HepG2 (cell line): ENCODE data around the gene SMYD4. TPM values are rescaled to one million over a fixed set of nuclear protein-coding genes. Genes with fewer than 3 reads are reported as not detected.

Experiments used
- AHDC1 ChIP-seq: sonication (generic); formaldehyde crosslinking; IDR thresholded peaks from 2 replicates; pipeline ENCODE4 v1.5.1; 2020; ENCODE audit warnings: mild to moderate bottlenecking, missing genetic modification reagents, borderline replicate concordance
- DPF2 ChIP-seq: sonication (generic); formaldehyde crosslinking; IDR thresholded peaks from 2 replicates; pipeline ENCODE4 v1.4.0; 2020; ENCODE audit warnings: mild to moderate bottlenecking, low read depth, missing genetic modification reagents, borderline replicate concordance
- EED ChIP-seq: sonication (generic); formaldehyde crosslinking; IDR thresholded peaks from 2 replicates; pipeline ENCODE4 v1.5.0; 2020; ENCODE audit warnings: mild to moderate bottlenecking, missing genetic modification reagents
- FOXM1 ChIP-seq: sonication (generic); formaldehyde crosslinking; IDR thresholded peaks from 2 replicates; pipeline ENCODE4 v1.5.0; 2020; ENCODE audit warnings: missing genetic modification reagents
- HMG20B ChIP-seq: conservative IDR thresholded peaks from 2 replicates; pipeline ENCODE4 v1.6.1; 2016; ENCODE audit warnings: missing genetic modification reagents, missing compliant biosample characterization
- HOXA3 ChIP-seq: sonication (generic); formaldehyde crosslinking; IDR thresholded peaks from 2 replicates; pipeline ENCODE4 v1.5.0; 2020; ENCODE audit warnings: missing genetic modification reagents
- KAT2B ChIP-seq: fragments of 150-350 bp; IDR thresholded peaks from 2 replicates; pipeline ENCODE4 v1.6.1; 2014; ENCODE audit warnings: low read depth, low read length, borderline replicate concordance
- KLF16 ChIP-seq, 2 experiments: sonication (generic) in 1 of 2; formaldehyde crosslinking in 1 of 2; IDR thresholded peaks; 2 replicates each; pipeline versions ENCODE4 v1.6.1 to v1.8.0; 2016 to 2023; ENCODE audit warnings: missing genetic modification reagents in 2 of 2, missing compliant biosample characterization in 1 of 2
- PREB ChIP-seq: sonication (generic); formaldehyde crosslinking; IDR thresholded peaks from 2 replicates; pipeline ENCODE4 v1.4.0; 2020; ENCODE audit warnings: missing genetic modification reagents
- SP5 ChIP-seq: IDR thresholded peaks from 2 replicates; pipeline ENCODE4 v1.6.1; 2016; ENCODE audit warnings: low read depth, borderline replicate concordance
- STAT6 ChIP-seq: sonication (generic); formaldehyde crosslinking; IDR thresholded peaks from 2 replicates; pipeline ENCODE4 v1.4.0; 2020; ENCODE audit warnings: missing genetic modification reagents, mild to moderate bottlenecking, borderline replicate concordance
- TAF15 ChIP-seq: fragments of 200-400 bp; formaldehyde crosslinking; IDR thresholded peaks from one replicate; pipeline ENCODE4 v1.6.1; 2018; ENCODE audit warnings: mild to moderate bottlenecking, low read depth, low read length; ENCODE audit not compliant: poor library complexity, severe bottlenecking
- ZMYM3 ChIP-seq: sonication (generic); formaldehyde crosslinking; IDR thresholded peaks from 2 replicates; pipeline ENCODE4 v1.5.1; 2020; ENCODE audit warnings: mild to moderate bottlenecking, missing genetic modification reagents
- ZNF121 ChIP-seq: sonication (generic); formaldehyde crosslinking; IDR thresholded peaks from 2 replicates; pipeline ENCODE4 v1.5.0; 2020; ENCODE audit warnings: mild to moderate bottlenecking, missing genetic modification reagents
- ZNF335 ChIP-seq: sonication (generic); formaldehyde crosslinking; IDR thresholded peaks from 2 replicates; pipeline ENCODE4 v1.4.0; 2020; ENCODE audit warnings: missing genetic modification reagents
- ZNF703 ChIP-seq: sonication (generic); formaldehyde crosslinking; IDR thresholded peaks from 2 replicates; pipeline ENCODE4 v1.5.1; 2020; ENCODE audit warnings: missing genetic modification reagents, mild to moderate bottlenecking, moderate library complexity, borderline replicate concordance
- ZNF781 ChIP-seq: sonication (generic); formaldehyde crosslinking; IDR thresholded peaks from 2 replicates; pipeline ENCODE4 v1.5.1; 2020; ENCODE audit warnings: borderline replicate concordance, mild to moderate bottlenecking, missing genetic modification reagents; ENCODE audit errors: not compliant biosample characterization
- ZNF788 ChIP-seq: sonication (generic); formaldehyde crosslinking; IDR thresholded peaks from 2 replicates; pipeline ENCODE4 v1.5.0; 2020; ENCODE audit warnings: mild to moderate bottlenecking, missing genetic modification reagents, borderline replicate concordance
- ZNF839 ChIP-seq: sonication (generic); formaldehyde crosslinking; IDR thresholded peaks from 2 replicates; pipeline ENCODE4 v1.4.0; 2020; ENCODE audit warnings: missing genetic modification reagents, mild to moderate bottlenecking, borderline replicate concordance
- ZSCAN21 ChIP-seq: sonication (generic); formaldehyde crosslinking; IDR thresholded peaks from 2 replicates; pipeline ENCODE4 v1.8.0; 2022; ENCODE audit warnings: mild to moderate bottlenecking, missing genetic modification reagents, moderate library complexity, borderline replicate concordance
- polyA plus RNA-seq, 8 experiments: library from polyadenylated mRNA; depleted of rRNA in 3 of 8; stranded (reverse) in 7 of 8; unstranded in 1 of 8; fragments of >200 nt; fragmentation: Illumina TruSeq in 4 of 8; extraction: Trizol in 4 of 8; gene quantifications; 2 replicates each; pipeline versions ENCODE4 v1.2.1 to v1.2.3, GENCODE V29; 2011 to 2016; ENCODE audit warnings: low read depth in 4 of 8, missing spikeins in 1 of 8, mixed read lengths in 1 of 8; ENCODE audit not compliant: insufficient read depth in 1 of 8
- total RNA-seq, 5 experiments: library from RNA; depleted of rRNA; stranded (reverse); fragments of >200 nt; fragmentation: Illumina TruSeq; extraction: Trizol; gene quantifications; 2 replicates each; pipeline ENCODE4 v1.2.3, GENCODE V29; 2016; ENCODE audit warnings: low read depth in 1 of 5

The SMYD4 gene
- total and polyA plus RNA-seq, 2 of the 13 experiments (the other 11 are each of a cell fraction or from before 2014, with no cell fraction given), result 7.4 to 11.3 TPM

- peak; percentile 86 for TF ChIP-seq AHDC1 (CRISPR knock-in tag)
- TF ChIP-seq PREB (CRISPR knock-in tag), result no peak
- peak; percentile 95 for TF ChIP-seq STAT6 (CRISPR knock-in tag)
- TF ChIP-seq DPF2 (CRISPR knock-in tag), result peak; percentile 88; the same call in 1 of the 2 replicates
- TF ChIP-seq ZNF788 (CRISPR knock-in tag), result peak; percentile 83
- no peak for TF ChIP-seq HMG20B (CRISPR knock-in tag)
- TF ChIP-seq ZNF335, result peak; percentile 81; the same call in 1 of the 2 replicates
- TF ChIP-seq ZNF703 (CRISPR knock-in tag), result no peak; the same call in 1 of the 2 replicates
- TF ChIP-seq ZNF839 (CRISPR knock-in tag), result no peak
- TF ChIP-seq KAT2B, result peak; percentile 16; the same call in 1 of the 2 replicates
- peak; percentile 82; the same call in 1 of the 2 replicates for TF ChIP-seq ZMYM3 (CRISPR knock-in tag)
- peak; percentile 79 for TF ChIP-seq HOXA3
- TF ChIP-seq ZNF781, result no peak
- TF ChIP-seq EED (CRISPR knock-in tag), result 0 out of 2 replicates have a peak, but pooled peaks have one; percentile 3
- TF ChIP-seq ZNF121, result peak; percentile 47; the same call in 1 of the 2 replicates
- peak in 1 of 2 experiments; percentile 78; a peak in 2 of 4 replicates for TF ChIP-seq KLF16 (CRISPR knock-in tag; IDR thresholded peaks at IDR 0.05)
- no peak for TF ChIP-seq FOXM1 (CRISPR knock-in tag)
- peak; percentile 83 for TF ChIP-seq SP5
- 0 out of 2 replicates have a peak, but pooled peaks have one; percentile 57 for TF ChIP-seq ZSCAN21
- TF ChIP-seq TAF15, result peak; percentile 25
These were observed 19.1 kb downstream of the SMYD4 start (continued) for GRCh38 chr17:1810450-1811103.
